ENCODE data around the gene HSD17B10.
"Not testable (repeated sequence)": the region's sequence is repeated elsewhere in the genome, so short reads cannot be mapped to it uniquely, and the experiment has no call there.

Gene HSD17B10

GRCh38 chrX:53421125-53421524 is 13.0 kb downstream of the HSD17B10 start:
- H4K8ac ChIP-seq (ENCODE audit: low read depth, low read length): no peak overlapping the region
- H3K79me1 ChIP-seq (ENCODE audit: low read depth, low read length): peaks cover 3% of the 10 kb centered on the region
- H3K4me3 ChIP-seq (ENCODE audit: low read length in 2 of 2): peak overlapping the region; percentile 67 to 97
- peaks cover 0 to 5% of the 10 kb centered on the region in 2 donors for H3K4me1 ChIP-seq (ENCODE audit: control insufficient read depth in 2 of 2, insufficient read depth in 1 of 2, low read depth in 1 of 2, low read length in 2 of 2)
- no peaks in the 10 kb centered on the region for H3K9me3 ChIP-seq (replicated peaks in 1 of 2; ENCODE audit: control insufficient read depth in 2 of 2, insufficient read depth in 1 of 2, low read depth in 1 of 2, low read length in 2 of 2)
- H2BK120ac ChIP-seq (ENCODE audit: low read depth, low read length): no peak overlapping the region
- no peak overlapping the region for H3K14ac ChIP-seq (ENCODE audit: low read length)
- H3K4ac ChIP-seq (ENCODE audit: low read length): no peak overlapping the region
- no peak overlapping the region for H3K27ac ChIP-seq (replicated peaks; ENCODE audit: low read length)
- H2AK5ac ChIP-seq (ENCODE audit: low read depth, low read length): no peak overlapping the region
- H3K36me3 ChIP-seq (replicated peaks in 1 of 2; ENCODE audit: control insufficient read depth in 2 of 2, insufficient read depth in 2 of 2, low read length in 2 of 2): peaks cover 0 to 17% of the 10 kb centered on the region in 2 donors
- no peak overlapping the region for H4K91ac ChIP-seq (ENCODE audit: low read depth, low read length, poor library complexity)
- no peak overlapping the region for H3K23ac ChIP-seq (ENCODE audit: low read depth, low read length, poor library complexity)
- peak overlapping the region; percentile 60 for H3K9ac ChIP-seq (ENCODE audit: low read depth, low read length, poor library complexity)
- WGBS, 2 donors (ENCODE audit: extremely low coverage in 2 of 2, insufficient read length in 2 of 2, insufficient replicate concordance in 1 of 2): no CpG with 5 or more reads among the region's 2 CpGs
- H3K27me3 ChIP-seq (ENCODE audit: control insufficient read depth in 3 of 3, insufficient read depth in 3 of 3, low read depth in 1 of 3, low read length in 3 of 3): no peaks in the 10 kb centered on the region
- peak overlapping the region; percentile 33 for H3K4me2 ChIP-seq (ENCODE audit: insufficient read depth, low read length, poor library complexity, severe bottlenecking)
- H3K18ac ChIP-seq (ENCODE audit: low read length): no peak overlapping the region
- no peak overlapping the region for H2AFZ ChIP-seq (ENCODE audit: low read length)
- H2BK5ac ChIP-seq (ENCODE audit: low read length): no peak overlapping the region
- DNase-seq (ENCODE audit: low spot score): no peak
- H2BK15ac ChIP-seq (ENCODE audit: low read length): no peak overlapping the region
- no peak overlapping the region for H2BK12ac ChIP-seq (ENCODE audit: low read length)

DNA sequence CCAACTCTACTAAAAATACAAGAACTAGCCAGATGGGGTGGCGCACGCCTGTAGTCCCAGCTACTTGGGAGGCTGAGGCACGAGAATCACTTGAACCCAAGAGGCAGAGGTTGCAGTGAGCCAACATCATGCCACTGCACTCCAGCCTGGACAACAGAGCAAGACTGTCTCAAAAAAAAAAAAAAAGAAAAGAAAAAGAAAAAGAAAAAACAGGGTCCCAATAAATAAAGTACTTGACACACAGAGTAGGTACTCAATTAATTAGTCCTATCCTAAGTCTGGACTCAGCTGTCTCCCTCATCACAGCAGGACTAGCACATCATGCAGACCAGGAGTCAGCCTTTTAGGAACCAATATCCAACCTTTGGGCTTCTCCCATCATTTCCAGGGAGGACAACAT is 13.8 kb downstream of the HSD17B10 start:
- not testable (repeated sequence) for H3K79me1 ChIP-seq (ENCODE audit: low read depth, low read length); H3K4me1 ChIP-seq (ENCODE audit: control insufficient read depth in 2 of 2, insufficient read depth in 1 of 2, low read depth in 1 of 2, low read length in 2 of 2); H3K4me2 ChIP-seq (ENCODE audit: insufficient read depth, low read length, poor library complexity, severe bottlenecking); H3K23ac ChIP-seq (ENCODE audit: low read depth, low read length, poor library complexity); H4K91ac ChIP-seq (ENCODE audit: low read depth, low read length, poor library complexity); H2AFZ ChIP-seq (ENCODE audit: low read length); H2BK15ac ChIP-seq (ENCODE audit: low read length); H2BK12ac ChIP-seq (ENCODE audit: low read length); H3K4ac ChIP-seq (ENCODE audit: low read length); H2BK5ac ChIP-seq (ENCODE audit: low read length); H4K8ac ChIP-seq (ENCODE audit: low read depth, low read length); H2BK120ac ChIP-seq (ENCODE audit: low read depth, low read length); H3K9ac ChIP-seq (ENCODE audit: low read depth, low read length, poor library complexity); H3K14ac ChIP-seq (ENCODE audit: low read length); DNase-seq (ENCODE audit: low spot score); H3K27ac ChIP-seq (replicated peaks; ENCODE audit: low read length); H3K18ac ChIP-seq (ENCODE audit: low read length); H2AK5ac ChIP-seq (ENCODE audit: low read depth, low read length); H3K4me3 ChIP-seq (ENCODE audit: low read length in 2 of 2); H3K27me3 ChIP-seq (ENCODE audit: control insufficient read depth in 3 of 3, insufficient read depth in 3 of 3, low read depth in 1 of 3, low read length in 3 of 3); H3K9me3 ChIP-seq (replicated peaks in 1 of 2; ENCODE audit: control insufficient read depth in 2 of 2, insufficient read depth in 1 of 2, low read depth in 1 of 2, low read length in 2 of 2)
- H3K36me3 ChIP-seq (replicated peaks in 1 of 2; ENCODE audit: control insufficient read depth in 2 of 2, insufficient read depth in 2 of 2, low read length in 2 of 2): peaks cover 0 to 17% of the 10 kb centered on the region in 2 donors
- no CpG with 5 or more reads among the region's 3 CpGs for WGBS, 2 donors (ENCODE audit: extremely low coverage in 2 of 2, insufficient read length in 2 of 2, insufficient replicate concordance in 1 of 2)

- H3K14ac ChIP-seq (ENCODE audit: low read length): no peak overlapping the region
- DNase-seq (ENCODE audit: low spot score): no peak
- no peak overlapping the region for H2AK5ac ChIP-seq (ENCODE audit: low read depth, low read length)
- H3K36me3 ChIP-seq (replicated peaks in 1 of 2; ENCODE audit: control insufficient read depth in 2 of 2, insufficient read depth in 2 of 2, low read length in 2 of 2): peaks cover 30 to 76% of the 10 kb centered on the region in 2 donors
- H2BK5ac ChIP-seq (ENCODE audit: low read length): no peak overlapping the region
- H3K27ac ChIP-seq (replicated peaks; ENCODE audit: low read length): no peak overlapping the region
- no peak overlapping the region for H3K23ac ChIP-seq (ENCODE audit: low read depth, low read length, poor library complexity)
- no peaks in the 10 kb centered on the region for H3K4me1 ChIP-seq (ENCODE audit: control insufficient read depth in 2 of 2, insufficient read depth in 1 of 2, low read depth in 1 of 2, low read length in 2 of 2)
- H3K4me2 ChIP-seq (ENCODE audit: insufficient read depth, low read length, poor library complexity, severe bottlenecking): no peak overlapping the region
- no peak overlapping the region for H2BK120ac ChIP-seq (ENCODE audit: low read depth, low read length)
- no peak overlapping the region for H4K91ac ChIP-seq (ENCODE audit: low read depth, low read length, poor library complexity)
- H3K4ac ChIP-seq (ENCODE audit: low read length): no peak overlapping the region
- H3K18ac ChIP-seq (ENCODE audit: low read length): no peak overlapping the region
- H3K4me3 ChIP-seq (ENCODE audit: low read length in 2 of 2): no peak overlapping the region
- H3K9me3 ChIP-seq (replicated peaks in 1 of 2; ENCODE audit: control insufficient read depth in 2 of 2, insufficient read depth in 1 of 2, low read depth in 1 of 2, low read length in 2 of 2): no peaks in the 10 kb centered on the region
- H2AFZ ChIP-seq (ENCODE audit: low read length): no peak overlapping the region
- H3K9ac ChIP-seq (ENCODE audit: low read depth, low read length, poor library complexity): no peak overlapping the region
- no peak overlapping the region for H2BK12ac ChIP-seq (ENCODE audit: low read length)
- no CpG with 5 or more reads among the region's 2 CpGs for WGBS, 2 donors (ENCODE audit: extremely low coverage in 2 of 2, insufficient read length in 2 of 2, insufficient replicate concordance in 1 of 2)
- H3K79me1 ChIP-seq (ENCODE audit: low read depth, low read length): no peaks in the 10 kb centered on the region
- H3K27me3 ChIP-seq (ENCODE audit: control insufficient read depth in 3 of 3, insufficient read depth in 3 of 3, low read depth in 1 of 3, low read length in 3 of 3): no peaks in the 10 kb centered on the region
- no peak overlapping the region for H2BK15ac ChIP-seq (ENCODE audit: low read length)
- no peak overlapping the region for H4K8ac ChIP-seq (ENCODE audit: low read depth, low read length)
These were observed 21.7 kb downstream of the HSD17B10 start for GRCh38 chrX:53412446-53412845.

DNA sequence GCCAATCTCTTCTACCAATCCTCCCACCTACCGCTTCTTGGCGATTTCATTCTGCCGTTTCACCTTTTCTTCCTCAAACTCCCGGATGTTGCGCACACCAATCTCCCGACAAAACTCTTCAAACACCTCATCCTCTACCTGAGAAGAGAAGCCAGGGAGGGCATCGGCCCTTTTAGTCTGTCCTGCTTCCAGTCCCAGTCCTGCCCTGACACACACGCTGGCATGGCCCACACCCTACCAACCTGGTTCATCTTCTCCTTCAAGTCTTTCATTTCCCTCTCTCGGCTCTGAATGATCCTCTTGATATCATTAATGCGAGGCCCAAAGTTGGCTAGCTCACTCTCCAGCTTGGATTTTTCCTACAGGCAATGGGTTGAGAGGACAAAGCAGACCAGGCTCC is 30.6 kb downstream of the HSD17B10 start:
- H3K27me3 ChIP-seq (ENCODE audit: control insufficient read depth in 3 of 3, insufficient read depth in 3 of 3, low read depth in 1 of 3, low read length in 3 of 3): no peaks in the 10 kb centered on the region
- H3K18ac ChIP-seq (ENCODE audit: low read length): no peak overlapping the region
- DNase-seq (ENCODE audit: low spot score): no peak
- no peak overlapping the region for H2AFZ ChIP-seq (ENCODE audit: low read length)
- peaks cover 36 to 92% of the 10 kb centered on the region in 2 donors for H3K36me3 ChIP-seq (replicated peaks in 1 of 2; ENCODE audit: control insufficient read depth in 2 of 2, insufficient read depth in 2 of 2, low read length in 2 of 2)
- no peaks in the 10 kb centered on the region for H3K9me3 ChIP-seq (replicated peaks in 1 of 2; ENCODE audit: control insufficient read depth in 2 of 2, insufficient read depth in 1 of 2, low read depth in 1 of 2, low read length in 2 of 2)
- no peak overlapping the region for H2BK120ac ChIP-seq (ENCODE audit: low read depth, low read length)
- no peaks in the 10 kb centered on the region for H3K79me1 ChIP-seq (ENCODE audit: low read depth, low read length)
- no peak overlapping the region for H3K9ac ChIP-seq (ENCODE audit: low read depth, low read length, poor library complexity)
- no peak overlapping the region for H3K27ac ChIP-seq (replicated peaks; ENCODE audit: low read length)
- H3K14ac ChIP-seq (ENCODE audit: low read length): no peak overlapping the region
- H2AK5ac ChIP-seq (ENCODE audit: low read depth, low read length): no peak overlapping the region
- H3K4me1 ChIP-seq (ENCODE audit: control insufficient read depth in 2 of 2, insufficient read depth in 1 of 2, low read depth in 1 of 2, low read length in 2 of 2): no peaks in the 10 kb centered on the region
- no peak overlapping the region for H4K91ac ChIP-seq (ENCODE audit: low read depth, low read length, poor library complexity)
- H2BK15ac ChIP-seq (ENCODE audit: low read length): no peak overlapping the region
- no peak overlapping the region for H4K8ac ChIP-seq (ENCODE audit: low read depth, low read length)
- no peak overlapping the region for H3K4me3 ChIP-seq (ENCODE audit: low read length in 2 of 2)
- no peak overlapping the region for H2BK12ac ChIP-seq (ENCODE audit: low read length)
- no peak overlapping the region for H3K4ac ChIP-seq (ENCODE audit: low read length)
- no CpG with 5 or more reads among the region's 10 CpGs for WGBS, 2 donors (ENCODE audit: extremely low coverage in 2 of 2, insufficient read length in 2 of 2, insufficient replicate concordance in 1 of 2)
- H2BK5ac ChIP-seq (ENCODE audit: low read length): no peak overlapping the region
- no peak overlapping the region for H3K23ac ChIP-seq (ENCODE audit: low read depth, low read length, poor library complexity)
- no peak overlapping the region for H3K4me2 ChIP-seq (ENCODE audit: insufficient read depth, low read length, poor library complexity, severe bottlenecking)

Measured in neuronal stem cell (in vitro differentiated cells).